GM23248 (cell line): Measurements from ENCODE around the gene ARID1B. TPM values are rescaled to one million over a fixed set of nuclear protein-coding genes. Genes with fewer than 3 reads are reported as not detected.

Source experiments
- DNase-seq: peaks from one replicate; pipeline ENCODE4 v3.0.0-alpha.2; 2015
- H2AFZ ChIP-seq: fragments of 200-600 bp; sonication (generic); 2 replicates; pipeline ENCODE4 v1.6.1; 2016; ENCODE audit warnings: antibody characterized with exemption
- H3F3A ChIP-seq: fragments of 200-600 bp; sonication (generic); 2 replicates; pipeline ENCODE4 v1.6.1; 2016; ENCODE audit warnings: mild to moderate bottlenecking, antibody characterized with exemption, mixed run types; ENCODE audit not compliant: insufficient read depth
- H3K27ac ChIP-seq: fragments of 200-600 bp; sonication (generic); 2 replicates; pipeline ENCODE4 v1.5.1; 2016; ENCODE audit warnings: mild to moderate bottlenecking
- H3K27me3 ChIP-seq: fragments of 200-600 bp; sonication (generic); replicated peaks from 2 replicates; pipeline ENCODE4 v1.6.1; 2016; ENCODE audit warnings: mild to moderate bottlenecking; ENCODE audit not compliant: insufficient read depth
- H3K36me3 ChIP-seq: fragments of 200-600 bp; sonication (generic); 2 replicates; pipeline ENCODE4 v1.6.1; 2016; ENCODE audit warnings: low read depth, mild to moderate bottlenecking
- H3K4me1 ChIP-seq: fragments of 200-600 bp; sonication (generic); 2 replicates; pipeline ENCODE4 v1.6.1; 2016; ENCODE audit warnings: mild to moderate bottlenecking; ENCODE audit not compliant: insufficient read depth
- H3K4me2 ChIP-seq: fragments of 200-600 bp; sonication (generic); one replicate; pipeline ENCODE4 v1.6.1; 2016; ENCODE audit warnings: mild to moderate bottlenecking; ENCODE audit not compliant: unreplicated experiment
- H3K4me3 ChIP-seq: fragments of 200-600 bp; sonication (generic); 2 replicates; pipeline ENCODE4 v1.5.1; 2016; ENCODE audit warnings: mild to moderate bottlenecking
- H3K79me2 ChIP-seq: fragments of 200-600 bp; sonication (generic); 2 replicates; pipeline ENCODE4 v1.6.1; 2016; ENCODE audit warnings: mild to moderate bottlenecking; ENCODE audit not compliant: insufficient read depth
- H3K9ac ChIP-seq: fragments of 200-600 bp; sonication (generic); 2 replicates; pipeline ENCODE4 v1.6.1; 2016; ENCODE audit warnings: mild to moderate bottlenecking
- H3K9me2 ChIP-seq: fragments of 200-600 bp; sonication (generic); 2 replicates; pipeline ENCODE4 v1.6.1; 2016; ENCODE audit warnings: mixed run types, mild to moderate bottlenecking, moderate library complexity; ENCODE audit not compliant: insufficient read depth
- H3K9me3 ChIP-seq: fragments of 200-600 bp; sonication (generic); one replicate; pipeline ENCODE4 v1.6.1; 2017; ENCODE audit warnings: low read depth
- H4K20me1 ChIP-seq: fragments of 200-600 bp; sonication (generic); 2 replicates; pipeline ENCODE4 v1.6.0; 2016; ENCODE audit not compliant: insufficient read depth
- EZH2 ChIP-seq: fragments of 200-600 bp; sonication (generic); IDR thresholded peaks from 2 replicates; pipeline ENCODE4 v1.6.1; 2018; ENCODE audit warnings: antibody characterized with exemption, mild to moderate bottlenecking; ENCODE audit not compliant: insufficient read depth, poor library complexity, severe bottlenecking
- EZH2phosphoT487 ChIP-seq: fragments of 200-600 bp; sonication (generic); IDR thresholded peaks from 2 replicates; pipeline ENCODE4 v1.6.1; 2018; ENCODE audit warnings: antibody characterized with exemption, moderate library complexity, mild to moderate bottlenecking, low read depth; ENCODE audit not compliant: insufficient read depth
- WGBS, 2 experiments: methylation state at CpG; one replicate each; pipeline ENCODE4 v1.1.6; 2015 to 2017; ENCODE audit warnings: low lambda C conversion rate in 2 of 2, low coverage in 1 of 2; ENCODE audit errors: missing lambda C conversion rate in 2 of 2; 5-methylcytosine and 5-hydroxymethylcytosine counted together
- in situ Hi-C: fragments of 300-500 bp; cut with MboI; formaldehyde crosslinking; loops from 2 replicates; pipeline ENCODE4 v1.15.0; 2020
- polyA plus RNA-seq: library from polyadenylated mRNA; unstranded; fragments of >200 nt; fragmentation: Nextera tagmentation; extraction: Ambion mirVana; gene quantifications from 2 replicates; pipeline ENCODE4 v1.2.1, GENCODE V29; 2016
- total RNA-seq: library from RNA; depleted of rRNA; stranded (reverse); fragments of >200 nt; shearing (Covaris generic); gene quantifications from 2 replicates; pipeline ENCODE4 v1.2.3, GENCODE V29; 2014

The ARID1B gene
- total and polyA plus RNA-seq, 2 experiments from 2014 or later = 19.3 to 21.2 TPM

GRCh38 chr6:157244780-157245179 lies 467.6 kb downstream of the ARID1B start:
- WGBS, 2 experiments = 67% methylated on average over 4 of the region's 4 CpGs
- Histone ChIP-seq H3K4me1 (peaks cover 29% of the 10 kb centered on the region), H3K4me2 (peak overlapping the region; percentile 27), H3K9me2 (no peaks in the 10 kb centered on the region), H3K36me3 (no peaks in the 10 kb centered on the region), H3K4me3 (peak overlapping the region; percentile 3; the same call in 1 of the 2 replicates), H4K20me1 (no peaks in the 10 kb centered on the region), H3K9me3 (no peaks in the 10 kb centered on the region), H2AFZ (no peak overlapping the region), H3K79me2 (no peaks in the 10 kb centered on the region), H3K27me3 (no peaks in the 10 kb centered on the region), H3K9ac (peak overlapping the region; percentile 47), H3K27ac (peak overlapping the region; percentile 63), H3F3A (peaks cover 30% of the 10 kb centered on the region)
- no peak for TF ChIP-seq EZH2phosphoT487
- no peak for TF ChIP-seq EZH2
- no peak for DNase-seq
- in situ Hi-C loops = no loop called here

- whole genome bisulfite sequencing, 2 experiments = 30 to 36% methylated on average over 13 of the region's 13 CpGs
- Histone ChIP-seq H3K9me2 (no peaks in the 10 kb centered on the region), H3K27me3 (no peaks in the 10 kb centered on the region), H3K79me2 (no peaks in the 10 kb centered on the region), H3K9ac (peak overlapping the region; percentile 27; the same call in 1 of the 2 replicates), H3K4me3 (no peak overlapping the region), H3F3A (peaks cover 24% of the 10 kb centered on the region), H3K36me3 (no peaks in the 10 kb centered on the region), H3K27ac (no peak overlapping the region), H3K4me1 (peaks cover 23% of the 10 kb centered on the region), H3K9me3 (no peaks in the 10 kb centered on the region), H3K4me2 (peak overlapping the region; percentile 27), H2AFZ (peak overlapping the region; percentile 54), H4K20me1 (no peaks in the 10 kb centered on the region)
- TF ChIP-seq EZH2phosphoT487 (no peak), EZH2 (no peak)
- in situ Hi-C loops = no loop called here
- peak; percentile 32 for DNase-seq
These were observed 468.3 kb downstream of the ARID1B start for GRCh38 chr6:157245436-157245835.

- H3K79me2 ChIP-seq = no peaks in the 10 kb centered on the region
- TF ChIP-seq EZH2phosphoT487 (no peak), EZH2 (no peak)
- no peak overlapping the region for H3K4me3 ChIP-seq
- no peaks in the 10 kb centered on the region for H3K27me3 ChIP-seq
- H3K9ac ChIP-seq = peak overlapping the region; percentile 27; the same call in 1 of the 2 replicates
- H3K36me3 ChIP-seq = no peaks in the 10 kb centered on the region
- peak overlapping the region; percentile 27 for H3K4me2 ChIP-seq
- H3K4me1 ChIP-seq = peaks cover 22% of the 10 kb centered on the region
- peaks cover 20% of the 10 kb centered on the region for H3F3A ChIP-seq
- in situ Hi-C loops = no loop called here
- H3K9me2 ChIP-seq = no peaks in the 10 kb centered on the region
- peak overlapping the region; percentile 54 for H2AFZ ChIP-seq
- H3K27ac ChIP-seq = no peak overlapping the region
- no peaks in the 10 kb centered on the region for H4K20me1 ChIP-seq
- peak; percentile 70 for DNase-seq
- 55 to 62% methylated on average over 16 to 21 of the region's 21 CpGs for WGBS, 2 experiments
- H3K9me3 ChIP-seq = no peaks in the 10 kb centered on the region
These were observed 469.0 kb downstream of the ARID1B start for GRCh38 chr6:157246048-157246630.

DNA sequence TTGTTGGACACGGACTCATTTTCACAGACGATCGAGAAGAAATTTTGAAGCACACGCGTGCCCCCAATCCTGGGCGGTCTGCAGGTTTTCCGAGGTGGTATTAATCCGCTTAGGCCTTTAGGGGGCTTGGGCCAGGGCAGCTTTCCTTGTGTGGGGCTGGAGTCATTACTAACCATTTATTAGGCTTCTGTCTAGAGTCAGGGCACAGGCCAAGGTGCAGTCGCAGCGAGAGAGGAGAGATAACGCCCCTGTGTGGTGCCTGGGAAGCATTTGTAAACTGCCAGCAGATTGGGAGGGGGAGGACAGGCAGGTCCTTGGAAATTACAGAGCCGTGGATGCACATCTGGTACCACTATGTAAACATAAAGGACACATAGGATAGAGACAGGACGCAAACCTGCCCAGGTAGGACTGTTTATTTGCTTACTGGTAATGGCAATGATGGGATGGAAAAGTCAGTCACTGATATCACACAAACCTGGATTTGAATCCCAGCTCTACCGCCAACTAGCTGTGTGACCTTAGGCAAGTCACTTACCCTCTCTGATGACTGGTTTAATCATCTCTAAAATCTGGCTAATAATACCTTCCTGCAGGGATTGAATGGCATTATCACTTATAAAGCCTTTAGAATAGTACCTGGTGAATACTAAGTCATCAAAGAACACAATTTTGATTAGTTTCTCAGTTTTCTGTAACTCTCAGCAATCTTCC lies 469.8 kb downstream of the ARID1B start:
- H3K4me1 ChIP-seq = peaks cover 22% of the 10 kb centered on the region
- no peak for TF ChIP-seq EZH2phosphoT487
- no peak for TF ChIP-seq EZH2

More for the DNA sequence above, 469.8 kb downstream of the ARID1B start:
- WGBS, 2 experiments = 85 to 86% methylated on average over 14 of the region's 14 CpGs
- peaks cover 14% of the 10 kb centered on the region for H3F3A ChIP-seq
- H3K79me2 ChIP-seq = no peaks in the 10 kb centered on the region
- H3K4me2 ChIP-seq = no peak overlapping the region
- no peaks in the 10 kb centered on the region for H3K27me3 ChIP-seq
- no peaks in the 10 kb centered on the region for H3K36me3 ChIP-seq
- H2AFZ ChIP-seq = peak overlapping the region; percentile 54; the same call in 1 of the 2 replicates
- H4K20me1 ChIP-seq = no peaks in the 10 kb centered on the region
- H3K9ac ChIP-seq = no peak overlapping the region
- in situ Hi-C loops = no loop called here
- H3K9me3 ChIP-seq = no peaks in the 10 kb centered on the region
- H3K27ac ChIP-seq = no peak overlapping the region
- no peak overlapping the region for H3K4me3 ChIP-seq
- no peaks in the 10 kb centered on the region for H3K9me2 ChIP-seq
- no peak for DNase-seq
